Skeletal muscle tissue (tissue), 4 donors: ENCODE measurements around the gene UGT2B10. TPM values are rescaled to one million over a fixed set of nuclear protein-coding genes. Genes with fewer than 3 reads are reported as not detected.
"Not testable (repeated sequence)": the region's sequence is repeated elsewhere in the genome, so short reads cannot be mapped to it uniquely, and the experiment has no call there.

ENCODE experiments used
- H3K27ac ChIP-seq: one replicate; pipeline ENCODE4 v1.7.0; 2013; ENCODE audit warnings: mild to moderate bottlenecking, low read depth, low read length, inconsistent platforms
- H3K27me3 ChIP-seq, 3 donors: one replicate each; pipeline ENCODE4 v1.7.0; 2013; ENCODE audit warnings: low read length in 3 of 3; ENCODE audit not compliant: control insufficient read depth in 3 of 3, insufficient read depth in 3 of 3
- H3K36me3 ChIP-seq, 3 donors: one replicate each; pipeline ENCODE4 v1.7.0; 2013; ENCODE audit warnings: low read length in 3 of 3; ENCODE audit not compliant: control insufficient read depth in 3 of 3, insufficient read depth in 3 of 3
- H3K4me1 ChIP-seq, 3 donors: one replicate each; pipeline ENCODE4 v1.7.0; 2013; ENCODE audit warnings: low read length in 3 of 3, mild to moderate bottlenecking in 3 of 3; ENCODE audit not compliant: control insufficient read depth in 3 of 3, insufficient read depth in 3 of 3
- H3K4me3 ChIP-seq, 3 donors: one replicate each; pipeline ENCODE4 v1.7.0; 2013; ENCODE audit warnings: low read length in 3 of 3
- H3K9ac ChIP-seq, 3 donors: one replicate each; pipeline ENCODE4 v1.7.0; 2013; ENCODE audit warnings: low read length in 3 of 3, mild to moderate bottlenecking in 3 of 3, moderate library complexity in 2 of 3, low read depth in 1 of 3
- H3K9me3 ChIP-seq, 3 donors: one replicate each; pipeline ENCODE4 v1.7.0; 2013; ENCODE audit warnings: low read length in 3 of 3; ENCODE audit not compliant: control insufficient read depth in 3 of 3
- total RNA-seq: library from RNA; depleted of rRNA; stranded (reverse); fragments of >200 nt; gene quantifications from one replicate; pipeline ENCODE4 v1.2.3, GENCODE V29; 2014
- donor health status: Osteomylitis.

Gene UGT2B10
- total RNA-seq, 1 donor from 2014 or later: 0.52 TPM

DNA sequence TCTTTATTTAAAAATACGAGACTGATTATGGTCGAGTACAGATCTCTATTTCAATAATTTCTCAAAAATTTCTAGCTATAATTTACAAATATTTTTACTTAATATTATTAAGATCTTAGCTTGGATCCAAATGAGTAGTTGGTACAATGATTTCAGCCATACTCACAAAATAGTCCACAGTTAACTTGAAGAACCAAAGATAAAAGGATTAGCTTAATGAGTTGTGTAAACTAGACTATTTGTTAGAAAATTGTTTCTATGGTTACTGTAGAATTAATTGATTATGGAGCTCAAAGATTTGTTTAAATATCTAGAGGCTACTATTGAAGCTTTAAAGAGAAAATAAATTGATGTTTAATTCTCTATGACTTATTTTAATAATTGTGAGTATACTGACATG is 1.6 kb downstream of the UGT2B10 start:
- no peak overlapping the region for H3K27ac ChIP-seq
- no peak overlapping the region for H3K4me3 ChIP-seq
- H3K27me3 ChIP-seq: no peaks in the 10 kb centered on the region
- H3K9me3 ChIP-seq: no peaks in the 10 kb centered on the region
- H3K36me3 ChIP-seq: no peaks in the 10 kb centered on the region
- no peak overlapping the region for H3K9ac ChIP-seq
- no peaks in the 10 kb centered on the region for H3K4me1 ChIP-seq

DNA sequence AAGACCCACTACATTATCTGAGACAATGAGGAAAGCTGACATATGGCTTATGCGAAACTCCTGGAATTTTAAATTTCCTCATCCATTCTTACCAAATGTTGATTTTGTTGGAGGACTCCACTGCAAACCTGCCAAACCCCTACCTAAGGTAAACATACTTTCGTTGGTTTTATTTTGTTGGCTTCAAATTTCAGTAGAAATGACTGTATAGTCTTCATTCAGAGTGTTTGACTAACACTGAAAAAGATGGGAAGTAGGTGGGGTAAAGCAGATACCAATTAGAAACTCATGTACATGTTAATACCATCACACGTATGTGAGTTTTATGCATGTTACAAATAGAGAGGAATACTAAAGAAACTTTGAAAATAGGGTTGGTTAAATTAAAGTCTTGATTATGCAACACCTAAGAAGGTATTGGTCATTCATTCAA is 2.3 kb downstream of the UGT2B10 start:
- H3K4me3 ChIP-seq, H3K27me3 ChIP-seq, H3K9ac ChIP-seq, H3K36me3 ChIP-seq, H3K27ac ChIP-seq, H3K9me3 ChIP-seq, H3K4me1 ChIP-seq: not testable (repeated sequence)

DNA sequence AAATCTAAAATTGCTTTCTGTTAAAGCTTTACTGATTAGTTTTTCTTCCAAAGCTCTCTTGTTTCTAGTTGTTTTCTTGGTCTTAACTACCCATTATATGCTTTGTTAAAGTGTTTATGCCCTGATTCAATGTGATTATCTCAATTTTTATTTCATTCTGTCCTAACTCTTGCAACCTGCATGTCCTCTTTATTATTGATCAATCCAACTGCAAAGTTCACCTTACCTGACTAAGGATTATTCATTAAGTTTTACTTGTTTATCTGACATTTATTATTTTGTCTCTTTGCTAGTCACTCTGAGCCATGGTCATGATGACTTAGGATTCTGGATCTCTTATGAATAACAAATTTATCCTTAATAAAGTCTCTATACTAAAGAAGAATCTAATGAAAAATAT is 15.8 kb downstream of the UGT2B10 start:
- no peak overlapping the region for H3K27ac ChIP-seq
- no peaks in the 10 kb centered on the region for H3K27me3 ChIP-seq
- H3K9me3 ChIP-seq: no peaks in the 10 kb centered on the region
- H3K9ac ChIP-seq: no peak overlapping the region
- no peaks in the 10 kb centered on the region for H3K4me1 ChIP-seq
- no peaks in the 10 kb centered on the region for H3K36me3 ChIP-seq
- no peak overlapping the region for H3K4me3 ChIP-seq

DNA sequence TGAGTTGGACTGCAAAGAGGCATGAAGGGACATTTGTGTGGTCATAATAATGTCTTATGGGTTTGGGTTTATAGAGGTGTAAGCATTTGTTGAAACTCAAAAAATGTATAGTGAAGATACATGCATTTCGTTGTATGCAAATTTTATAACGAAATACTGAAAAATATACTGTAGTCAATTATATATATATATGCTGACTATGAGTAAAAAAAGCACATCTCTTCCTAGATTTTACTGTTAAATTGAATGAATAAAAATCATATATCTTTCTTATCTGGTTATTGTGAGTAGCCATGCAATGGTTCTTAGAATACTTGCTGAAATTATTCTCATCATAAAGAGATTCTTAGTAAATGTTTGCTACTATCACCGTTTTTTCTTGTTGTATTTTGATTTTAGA is 34.5 kb downstream of the UGT2B10 start:
- H3K9me3 ChIP-seq: no peaks in the 10 kb centered on the region

DNA sequence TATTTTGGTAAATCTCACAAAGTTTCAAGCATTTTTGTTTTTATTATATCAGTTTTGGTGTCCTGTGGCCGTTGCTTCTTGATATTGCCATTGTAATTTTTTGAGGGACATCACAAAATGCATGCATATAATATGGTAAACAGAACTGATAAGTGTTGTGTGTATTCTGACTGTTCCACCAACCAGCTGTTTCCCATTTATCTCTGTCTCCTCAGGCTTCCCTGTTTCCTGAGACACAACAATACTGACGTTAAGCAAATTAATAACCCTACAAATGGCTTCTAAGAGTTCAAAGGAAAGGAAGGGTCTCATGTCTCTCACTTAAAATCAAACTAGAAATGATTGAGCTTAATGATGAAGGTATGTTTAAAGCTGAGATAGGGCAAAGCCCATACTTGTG is 40.0 kb downstream of the UGT2B10 start:
- H3K4me1 ChIP-seq: no peaks in the 10 kb centered on the region
- no peak overlapping the region for H3K9ac ChIP-seq
- H3K27me3 ChIP-seq: no peaks in the 10 kb centered on the region
- no peak overlapping the region for H3K27ac ChIP-seq
- H3K9me3 ChIP-seq: no peaks in the 10 kb centered on the region
- H3K36me3 ChIP-seq: no peaks in the 10 kb centered on the region
- H3K4me3 ChIP-seq: no peak overlapping the region

More for the DNA sequence above, 34.5 kb downstream of the UGT2B10 start:
- H3K4me3 ChIP-seq: no peak overlapping the region
- H3K36me3 ChIP-seq: no peaks in the 10 kb centered on the region
- no peak overlapping the region for H3K27ac ChIP-seq
- H3K27me3 ChIP-seq: no peaks in the 10 kb centered on the region
- H3K4me1 ChIP-seq: no peaks in the 10 kb centered on the region
- no peak overlapping the region for H3K9ac ChIP-seq

- Histone ChIP-seq H3K4me3 (no peak overlapping the region), H3K9me3 (no peaks in the 10 kb centered on the region), H3K9ac (no peak overlapping the region), H3K27me3 (no peaks in the 10 kb centered on the region), H3K27ac (no peak overlapping the region), H3K4me1 (no peaks in the 10 kb centered on the region), H3K36me3 (no peaks in the 10 kb centered on the region)
Measured at GRCh38 chr4:68858039-68858438, 42.2 kb downstream of the UGT2B10 start.

GRCh38 chr4:68859655-68860054 is 43.9 kb downstream of the UGT2B10 start:
- no peak overlapping the region for H3K9ac ChIP-seq
- no peaks in the 10 kb centered on the region for H3K4me1 ChIP-seq
- no peaks in the 10 kb centered on the region for H3K27me3 ChIP-seq
- no peaks in the 10 kb centered on the region for H3K9me3 ChIP-seq
- H3K27ac ChIP-seq: no peak overlapping the region
- no peak overlapping the region for H3K4me3 ChIP-seq
- H3K36me3 ChIP-seq: no peaks in the 10 kb centered on the region

- Histone ChIP-seq H3K9ac (no peak overlapping the region), H3K36me3 (no peaks in the 10 kb centered on the region), H3K27ac (no peak overlapping the region), H3K4me1 (no peaks in the 10 kb centered on the region), H3K9me3 (no peaks in the 10 kb centered on the region), H3K27me3 (no peaks in the 10 kb centered on the region), H3K4me3 (no peak overlapping the region)
Measured at GRCh38 chr4:68861057-68861456, 45.3 kb downstream of the UGT2B10 start.

GRCh38 chr4:68864438-68865187 is 48.8 kb downstream of the UGT2B10 start:
- no peak overlapping the region for H3K4me3 ChIP-seq
- no peaks in the 10 kb centered on the region for H3K36me3 ChIP-seq
- H3K9ac ChIP-seq: no peak overlapping the region
- H3K9me3 ChIP-seq: no peaks in the 10 kb centered on the region
- no peak overlapping the region for H3K27ac ChIP-seq
- no peaks in the 10 kb centered on the region for H3K27me3 ChIP-seq
- H3K4me1 ChIP-seq: no peaks in the 10 kb centered on the region

DNA sequence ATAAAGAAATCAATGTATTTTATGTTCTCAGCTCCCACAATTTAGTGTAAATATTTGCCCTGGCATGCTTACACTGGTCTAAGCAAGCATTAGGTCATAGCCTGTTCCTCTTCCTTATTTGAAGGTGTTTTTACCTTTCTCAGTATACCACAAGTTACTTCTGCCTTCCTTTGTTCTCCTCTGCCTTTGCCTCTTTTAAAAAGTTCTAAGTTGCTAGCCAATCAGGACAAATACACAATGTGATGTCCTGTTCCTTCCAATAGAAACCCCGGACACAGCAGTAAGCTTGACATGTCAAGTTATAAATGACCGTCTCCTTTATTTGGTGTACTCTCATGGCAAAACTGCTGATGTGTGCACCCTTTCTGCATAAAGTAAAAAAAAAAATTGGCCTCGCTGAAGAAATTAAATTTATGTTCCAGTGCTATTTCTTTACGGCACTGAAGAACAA is 49.4 kb downstream of the UGT2B10 start:
- H3K4me3 ChIP-seq: no peak overlapping the region
- no peak overlapping the region for H3K9ac ChIP-seq
- no peaks in the 10 kb centered on the region for H3K4me1 ChIP-seq
- H3K27me3 ChIP-seq: no peaks in the 10 kb centered on the region
- no peaks in the 10 kb centered on the region for H3K36me3 ChIP-seq
- no peak overlapping the region for H3K27ac ChIP-seq
- H3K9me3 ChIP-seq: no peaks in the 10 kb centered on the region
